Thyroid gland (tissue), 4 donors: Measurements from ENCODE around the gene UVSSA.

ENCODE experiments used
- CTCF ChIP-seq, 6 experiments: fragments of 200-600 bp in 3 of 6; fragments of 450-650 bp in 3 of 6; sonication (generic) in 3 of 6; IDR thresholded peaks; one replicate each; pipeline ENCODE4 v1.5.1; 2016 to 2019; ENCODE audit warnings: antibody characterized with exemption in 6 of 6, mild to moderate bottlenecking in 2 of 6, inconsistent platforms in 1 of 6, moderate library complexity in 1 of 6
- POLR2A ChIP-seq, 2 donors: fragments of 450-650 bp; IDR thresholded peaks; one replicate each; pipeline ENCODE4 v1.6.1; 2017; ENCODE audit warnings: antibody characterized with exemption in 2 of 2, mild to moderate bottlenecking in 2 of 2, moderate library complexity in 1 of 2

- no peak for TF ChIP-seq POLR2A (IDR thresholded peaks at IDR 0.05)
- no peak for TF ChIP-seq CTCF (IDR thresholded peaks at IDR 0.05)
Measured at GRCh38 chr4:1378559-1379231, 31.7 kb downstream of the UVSSA start.
